Retina (tissue), 1 donor: Measurements from ENCODE around the gene POP5.

ENCODE experiments used
- DNase-seq: peaks from one replicate; pipeline ENCODE4 v3.0.0-alpha.2; 2016

Gene POP5

GRCh38 chr12:120588948-120589930 lies 8.0 kb upstream of the POP5 start:
- no peak for DNase-seq

GRCh38 chr12:120588371-120588770 lies 7.2 kb upstream of the POP5 start:
- no peak for DNase-seq

GRCh38 chr12:120586860-120587259 lies 5.7 kb upstream of the POP5 start:
- no peak for DNase-seq

GRCh38 chr12:120586206-120586605 lies 5.0 kb upstream of the POP5 start:
- DNase-seq, result peak; percentile 77

- DNase-seq, result peak; percentile 91
Measured at GRCh38 chr12:120584343-120585149, 3.3 kb upstream of the POP5 start.

- peak; percentile 84 for DNase-seq
Measured at GRCh38 chr12:120583478-120584030, 2.4 kb upstream of the POP5 start.

GRCh38 chr12:120581998-120582397 lies 796 bp upstream of the POP5 start:
- no peak for DNase-seq

- DNase-seq, result no peak
Measured at GRCh38 chr12:120579179-120579578, 2.0 kb downstream of the POP5 start.

GRCh38 chr12:120574106-120574505 lies 7.1 kb downstream of the POP5 start:
- DNase-seq, result no peak

- no peak for DNase-seq
Measured at GRCh38 chr12:120573560-120573959, 7.6 kb downstream of the POP5 start.

- no peak for DNase-seq
Measured at GRCh38 chr12:120571299-120571698, 9.9 kb downstream of the POP5 start.

- no peak for DNase-seq
Measured at GRCh38 chr12:120563495-120563894, 17.7 kb downstream of the POP5 start.

GRCh38 chr12:120562906-120563305 lies 18.3 kb downstream of the POP5 start:
- DNase-seq, result no peak

GRCh38 chr12:120557589-120557988 lies 23.6 kb downstream of the POP5 start:
- DNase-seq, result no peak

GRCh38 chr12:120554678-120555077 lies 26.5 kb downstream of the POP5 start:
- no peak for DNase-seq

GRCh38 chr12:120546050-120546386 lies 35.2 kb downstream of the POP5 start:
- no peak for DNase-seq

- DNase-seq, result no peak
Measured at GRCh38 chr12:120544691-120545090, 36.5 kb downstream of the POP5 start.

GRCh38 chr12:120542166-120542565 lies 39.0 kb downstream of the POP5 start:
- DNase-seq, result no peak

GRCh38 chr12:120540445-120540844 lies 40.8 kb downstream of the POP5 start:
- no peak for DNase-seq

GRCh38 chr12:120539303-120539702 lies 41.9 kb downstream of the POP5 start:
- no peak for DNase-seq

GRCh38 chr12:120538281-120539156 lies 42.7 kb downstream of the POP5 start:
- no peak for DNase-seq

GRCh38 chr12:120537856-120538220 lies 43.4 kb downstream of the POP5 start:
- DNase-seq, result no peak
